Neuronal stem cell (in vitro differentiated cells): Measurements from ENCODE around the gene RUVBL2.

ENCODE experiments used
- DNase-seq: peaks from one replicate; pipeline ENCODE4 v3.0.0-alpha.2; 2013; ENCODE audit warnings: low spot score
- H2AFZ ChIP-seq: one replicate; pipeline ENCODE4 v1.6.1; 2013; ENCODE audit warnings: mild to moderate bottlenecking, low read length, inconsistent platforms
- H2AK5ac ChIP-seq: 2 replicates; pipeline ENCODE4 v1.6.1; 2013; ENCODE audit warnings: low read depth, mild to moderate bottlenecking, inconsistent platforms, low read length, moderate library complexity, mixed read lengths
- H2BK120ac ChIP-seq: 2 replicates; pipeline ENCODE4 v1.6.1; 2013; ENCODE audit warnings: low read depth, mild to moderate bottlenecking, inconsistent platforms, low read length, moderate library complexity, mixed read lengths
- H2BK12ac ChIP-seq: one replicate; pipeline ENCODE4 v1.6.1; 2013; ENCODE audit warnings: low read length, inconsistent platforms
- H2BK15ac ChIP-seq: 2 replicates; pipeline ENCODE4 v1.6.1; 2013; ENCODE audit warnings: mild to moderate bottlenecking, low read length, inconsistent platforms, mixed read lengths
- H2BK5ac ChIP-seq: one replicate; pipeline ENCODE4 v1.6.1; 2013; ENCODE audit warnings: inconsistent platforms, mild to moderate bottlenecking, low read length, moderate library complexity
- H3K14ac ChIP-seq: one replicate; pipeline ENCODE4 v1.6.1; 2013; ENCODE audit warnings: low read length, inconsistent platforms
- H3K18ac ChIP-seq: 2 replicates; pipeline ENCODE4 v1.6.1; 2013; ENCODE audit warnings: low read length, inconsistent platforms
- H3K23ac ChIP-seq: 2 replicates; pipeline ENCODE4 v1.6.1; 2013; ENCODE audit warnings: low read depth, mild to moderate bottlenecking, mixed read lengths, low read length, inconsistent platforms; ENCODE audit not compliant: poor library complexity
- H3K27ac ChIP-seq: replicated peaks from 3 replicates; pipeline ENCODE4 v1.5.1; 2013; ENCODE audit warnings: low read length, inconsistent platforms
- H3K27me3 ChIP-seq, 3 experiments: 2 replicates each; pipeline ENCODE4 v1.6.1; 2013; ENCODE audit warnings: low read length in 3 of 3, mild to moderate bottlenecking in 2 of 3, inconsistent platforms in 1 of 3, low read depth in 1 of 3, mixed read lengths in 1 of 3, moderate library complexity in 1 of 3; ENCODE audit not compliant: control insufficient read depth in 3 of 3, insufficient read depth in 3 of 3
- H3K36me3 ChIP-seq, 2 donors: replicated peaks in 1 of 2; 2 replicates each; pipeline ENCODE4 v1.6.1; 2013; ENCODE audit warnings: low read length in 2 of 2; ENCODE audit not compliant: control insufficient read depth in 2 of 2, insufficient read depth in 2 of 2
- H3K4ac ChIP-seq: 2 replicates; pipeline ENCODE4 v1.6.1; 2013; ENCODE audit warnings: inconsistent platforms, mild to moderate bottlenecking, low read length, moderate library complexity
- H3K4me1 ChIP-seq, 2 donors: 1 replicate in 1 of 2; 2 replicates in 1 of 2; pipeline ENCODE4 v1.6.1; 2013; ENCODE audit warnings: low read length in 2 of 2, low read depth in 1 of 2; ENCODE audit not compliant: control insufficient read depth in 2 of 2, insufficient read depth in 1 of 2
- H3K4me2 ChIP-seq: one replicate; pipeline ENCODE4 v1.6.1; 2013; ENCODE audit warnings: mild to moderate bottlenecking, low read length, inconsistent platforms; ENCODE audit not compliant: insufficient read depth, poor library complexity, severe bottlenecking
- H3K4me3 ChIP-seq, 2 donors: 2 replicates each; pipeline ENCODE4 v1.5.1; 2013; ENCODE audit warnings: low read length in 2 of 2, mild to moderate bottlenecking in 2 of 2, inconsistent platforms in 1 of 2, moderate library complexity in 1 of 2
- H3K79me1 ChIP-seq: one replicate; pipeline ENCODE4 v1.6.1; 2013; ENCODE audit warnings: low read depth, mild to moderate bottlenecking, inconsistent platforms, low read length, moderate library complexity
- H3K9ac ChIP-seq: one replicate; pipeline ENCODE4 v1.6.1; 2013; ENCODE audit warnings: mild to moderate bottlenecking, low read depth, low read length, inconsistent platforms; ENCODE audit not compliant: poor library complexity
- H3K9me3 ChIP-seq, 2 donors: replicated peaks in 1 of 2; 2 replicates each; pipeline versions ENCODE3 to v1.6.1; 2013; ENCODE audit warnings: low read length in 2 of 2, mild to moderate bottlenecking in 2 of 2, inconsistent platforms in 1 of 2, low read depth in 1 of 2, mixed read lengths in 1 of 2, moderate library complexity in 1 of 2; ENCODE audit not compliant: control insufficient read depth in 2 of 2, insufficient read depth in 1 of 2
- H4K8ac ChIP-seq: one replicate; pipeline ENCODE4 v1.6.1; 2013; ENCODE audit warnings: low read depth, mild to moderate bottlenecking, inconsistent platforms, low read length, moderate library complexity
- H4K91ac ChIP-seq: one replicate; pipeline ENCODE4 v1.6.1; 2013; ENCODE audit warnings: low read length, low read depth, mild to moderate bottlenecking, inconsistent platforms; ENCODE audit not compliant: poor library complexity
- WGBS, 2 donors: extraction: QIAGEN DNeasy Blood & Tissue Kit; methylation state at CpG; one replicate each; pipeline ENCODE4 v1.1.7; 2013; ENCODE audit warnings: missing lambda C conversion rate in 2 of 2, mixed read lengths in 1 of 2; ENCODE audit not compliant: insufficient read length in 2 of 2, insufficient replicate concordance in 1 of 2; ENCODE audit errors: extremely low coverage in 2 of 2; 5-methylcytosine and 5-hydroxymethylcytosine counted together

Gene RUVBL2

GRCh38 chr19:48992581-48993174 is 1.0 kb upstream of the RUVBL2 start:
- H3K79me1 ChIP-seq, result peaks cover 12% of the 10 kb centered on the region
- WGBS, 2 donors, result no CpG with 5 or more reads among the region's 20 CpGs
- no peak overlapping the region for H4K8ac ChIP-seq
- peak overlapping the region; percentile 67 for H2BK5ac ChIP-seq
- peak overlapping the region; percentile 52 for H3K27ac ChIP-seq
- H3K14ac ChIP-seq, result no peak overlapping the region
- H2BK12ac ChIP-seq, result no peak overlapping the region
- H3K36me3 ChIP-seq, result peaks cover 9 to 22% of the 10 kb centered on the region in 2 donors
- H3K4me3 ChIP-seq, result peak overlapping the region; percentile 60 to 85
- H2BK120ac ChIP-seq, result no peak overlapping the region
- no peak overlapping the region for H4K91ac ChIP-seq
- H2BK15ac ChIP-seq, result peak overlapping the region; percentile 51
- H3K23ac ChIP-seq, result peak overlapping the region; percentile 89
- no peaks in the 10 kb centered on the region for H3K27me3 ChIP-seq
- H3K4ac ChIP-seq, result no peak overlapping the region
- peak overlapping the region; percentile 78 for H2AFZ ChIP-seq
- H3K9me3 ChIP-seq, result no peaks in the 10 kb centered on the region
- H3K4me1 ChIP-seq, result peaks cover 7 to 14% of the 10 kb centered on the region in 2 donors
- H3K9ac ChIP-seq, result peak overlapping the region; percentile 92
- DNase-seq, result no peak
- peak overlapping the region; percentile 65 for H3K4me2 ChIP-seq
- peak overlapping the region; percentile 60 for H2AK5ac ChIP-seq
- H3K18ac ChIP-seq, result peak overlapping the region; percentile 89

DNA sequence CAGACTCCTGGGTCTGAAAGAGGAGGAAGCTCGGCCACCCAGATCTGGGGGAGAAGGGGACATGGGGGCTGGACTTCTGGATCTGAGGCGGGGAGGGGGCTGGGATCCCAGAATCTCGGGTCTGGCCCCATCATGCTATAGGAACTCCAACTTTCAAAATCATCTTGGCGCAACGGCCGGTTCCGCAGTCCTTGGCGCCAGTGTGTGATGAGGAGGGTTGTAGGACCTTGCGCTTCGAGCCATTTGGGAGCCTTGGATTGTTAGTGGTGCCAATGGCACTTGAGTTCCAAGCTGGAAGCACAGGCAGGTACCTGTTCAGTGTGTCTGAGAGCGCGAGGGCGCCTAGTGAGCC is 324 bp downstream of the RUVBL2 start:
- H2BK15ac ChIP-seq, result no peak overlapping the region
- WGBS, 2 donors, result no CpG with 5 or more reads among the region's 13 CpGs
- peak overlapping the region; percentile 98 for H3K4me2 ChIP-seq
- H2BK12ac ChIP-seq, result no peak overlapping the region
- peak overlapping the region; percentile 7 for H2BK120ac ChIP-seq
- H3K79me1 ChIP-seq, result peaks cover 12% of the 10 kb centered on the region
- H4K91ac ChIP-seq, result peak overlapping the region; percentile 88
- peak overlapping the region; percentile 46 for H3K23ac ChIP-seq
- H3K27ac ChIP-seq, result peak overlapping the region; percentile 51
- H3K4ac ChIP-seq, result no peak overlapping the region
- H3K27me3 ChIP-seq, result no peaks in the 10 kb centered on the region
- H3K14ac ChIP-seq, result no peak overlapping the region
- H3K9ac ChIP-seq, result peak overlapping the region; percentile 88
- H2BK5ac ChIP-seq, result no peak overlapping the region
- H3K4me3 ChIP-seq, result peak overlapping the region; percentile 60 to 91
- peak overlapping the region; percentile 51 for H2AFZ ChIP-seq
- peaks cover 7 to 14% of the 10 kb centered on the region in 2 donors for H3K4me1 ChIP-seq
- H3K18ac ChIP-seq, result peak overlapping the region; percentile 73
- H3K9me3 ChIP-seq, result no peaks in the 10 kb centered on the region
- no peak overlapping the region for H2AK5ac ChIP-seq
- no peak overlapping the region for H4K8ac ChIP-seq
- peaks cover 3 to 17% of the 10 kb centered on the region in 2 donors for H3K36me3 ChIP-seq
- DNase-seq, result no peak

GRCh38 chr19:48997972-48998371 is 4.3 kb downstream of the RUVBL2 start:
- H3K14ac ChIP-seq, result no peak overlapping the region
- H4K8ac ChIP-seq, result no peak overlapping the region
- H4K91ac ChIP-seq, result no peak overlapping the region
- H2BK12ac ChIP-seq, result no peak overlapping the region
- peaks cover 4% of the 10 kb centered on the region for H3K79me1 ChIP-seq
- H2BK120ac ChIP-seq, result no peak overlapping the region
- DNase-seq, result peak; percentile 43
- peaks cover 2 to 8% of the 10 kb centered on the region in 2 donors for H3K4me1 ChIP-seq
- no peak overlapping the region for H3K23ac ChIP-seq
- no peak overlapping the region for H3K18ac ChIP-seq
- no peak overlapping the region for H3K4me2 ChIP-seq
- H3K27ac ChIP-seq, result no peak overlapping the region
- H2AK5ac ChIP-seq, result no peak overlapping the region
- H2BK15ac ChIP-seq, result no peak overlapping the region
- no CpG with 5 or more reads among the region's 5 CpGs for WGBS, 2 donors
- H3K9ac ChIP-seq, result no peak overlapping the region
- H3K27me3 ChIP-seq, result no peaks in the 10 kb centered on the region
- H3K36me3 ChIP-seq, result peaks cover 1 to 16% of the 10 kb centered on the region in 2 donors
- H3K9me3 ChIP-seq, result no peaks in the 10 kb centered on the region
- H2BK5ac ChIP-seq, result no peak overlapping the region
- no peak overlapping the region for H2AFZ ChIP-seq
- H3K4me3 ChIP-seq, result no peak overlapping the region
- H3K4ac ChIP-seq, result no peak overlapping the region

DNA sequence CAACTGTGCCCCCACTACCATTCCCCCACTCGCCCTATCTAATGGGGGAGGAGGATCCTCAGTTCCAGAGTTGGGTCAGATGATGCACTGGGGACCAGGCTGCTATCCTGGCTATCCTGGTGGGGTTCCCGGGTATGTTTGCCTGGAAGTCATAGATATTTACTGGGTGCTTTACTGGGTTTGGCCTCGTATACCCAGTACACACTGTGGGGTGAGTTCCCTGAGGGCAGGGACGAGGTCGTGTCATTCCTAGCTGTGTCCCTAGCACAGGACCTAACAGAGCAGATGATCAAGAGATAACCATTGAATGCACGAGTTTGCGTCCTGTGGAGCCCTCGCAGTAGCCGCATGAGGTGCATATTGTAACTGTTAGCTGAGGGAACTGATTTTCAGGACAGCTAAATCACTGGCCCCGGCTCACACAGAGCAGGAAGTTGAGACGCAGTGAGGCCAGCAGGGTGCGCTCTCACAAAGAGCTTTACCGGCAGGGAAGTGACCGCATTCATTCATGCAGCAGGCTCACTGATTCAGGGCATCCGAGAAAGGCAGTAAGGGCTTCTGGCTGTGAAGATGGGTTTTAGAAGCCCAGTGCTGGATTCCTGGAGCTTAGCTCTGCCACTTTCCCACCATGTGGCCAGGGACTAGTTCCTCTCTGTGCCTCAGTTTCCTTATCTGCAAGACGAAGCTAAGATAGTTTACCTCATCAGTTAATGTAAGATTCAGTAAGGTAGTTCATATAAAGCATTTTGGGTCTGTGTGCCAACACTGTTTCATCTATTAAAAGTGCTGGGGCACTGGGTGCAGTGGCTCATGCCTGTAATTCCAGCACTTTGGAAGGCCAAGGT is 6.0 kb downstream of the RUVBL2 start:
- Histone ChIP-seq H3K4ac (no peak overlapping the region), H3K4me1 (peaks cover 2 to 4% of the 10 kb centered on the region in 2 donors), H3K23ac (peak overlapping the region; percentile 8), H2BK5ac (no peak overlapping the region), H2BK12ac (no peak overlapping the region), H2AK5ac (no peak overlapping the region), H2BK120ac (no peak overlapping the region), H3K27me3 (no peaks in the 10 kb centered on the region), H4K91ac (no peak overlapping the region), H3K9ac (no peak overlapping the region), H3K27ac (no peak overlapping the region), H3K4me2 (no peak overlapping the region), H3K4me3 (no peak overlapping the region), H3K18ac (no peak overlapping the region), H2BK15ac (no peak overlapping the region), H4K8ac (no peak overlapping the region), H3K79me1 (peaks cover 2% of the 10 kb centered on the region), H3K36me3 (peaks cover 13 to 34% of the 10 kb centered on the region in 2 donors), H2AFZ (no peak overlapping the region), H3K9me3 (no peaks in the 10 kb centered on the region), H3K14ac (no peak overlapping the region)
- no CpG with 5 or more reads among the region's 16 CpGs for WGBS, 2 donors
- DNase-seq, result peak; percentile 65
